Fibroblast of lung (primary cell): Measurements from ENCODE around the gene INSYN2B. TPM values are rescaled to one million over a fixed set of nuclear protein-coding genes. Genes with fewer than 3 reads are reported as not detected.

Experiments
- DNase-seq, 2 donors: peaks; one replicate each; pipeline versions ENCODE4 v3.0.0 to v3.0.0-alpha.2; 2010; ENCODE audit warnings: low read depth in 2 of 2
- H2AFZ ChIP-seq: 2 replicates; pipeline ENCODE4 v1.5.1; 2012; ENCODE audit warnings: low read length, control low read depth, inconsistent platforms
- H3K27ac ChIP-seq: 2 replicates; pipeline ENCODE4 v1.5.1; 2011; ENCODE audit warnings: low read length, control low read depth; ENCODE audit not compliant: insufficient read depth
- H3K27me3 ChIP-seq: 2 replicates; pipeline ENCODE4 v1.5.1; 2011; ENCODE audit warnings: mild to moderate bottlenecking, low read length; ENCODE audit not compliant: control insufficient read depth, insufficient read depth
- H3K36me3 ChIP-seq: 2 replicates; pipeline ENCODE4 v1.5.1; 2011; ENCODE audit warnings: low read length; ENCODE audit not compliant: control insufficient read depth, insufficient read depth
- H3K4me1 ChIP-seq: 2 replicates; pipeline ENCODE4 v1.5.1; 2011; ENCODE audit warnings: low read length; ENCODE audit not compliant: control insufficient read depth, insufficient read depth; ENCODE audit errors: extremely low read depth
- H3K4me2 ChIP-seq: 2 replicates; pipeline ENCODE4 v1.5.1; 2011; ENCODE audit warnings: low read length, control low read depth; ENCODE audit not compliant: insufficient read depth; ENCODE audit errors: extremely low read depth
- H3K4me3 ChIP-seq, 4 experiments: fragments of 200-600 bp in 1 of 4; sonication (generic) in 1 of 4; replicated peaks in 1 of 4; 2 replicates each; pipeline ENCODE4 v1.5.1; 2011 to 2016; ENCODE audit warnings: low read length in 4 of 4, low read depth in 3 of 4, mild to moderate bottlenecking in 3 of 4, control low read depth in 2 of 4, inconsistent platforms in 1 of 4, mixed read lengths in 1 of 4; ENCODE audit not compliant: insufficient read depth in 1 of 4; ENCODE audit errors: control extremely low read depth in 1 of 4
- H3K79me2 ChIP-seq: 2 replicates; pipeline ENCODE4 v1.5.1; 2012; ENCODE audit warnings: mild to moderate bottlenecking, low read length, inconsistent platforms; ENCODE audit not compliant: control insufficient read depth, insufficient read depth
- H3K9ac ChIP-seq: 2 replicates; pipeline ENCODE4 v1.5.1; 2011; ENCODE audit warnings: mild to moderate bottlenecking, low read length, control low read depth; ENCODE audit not compliant: insufficient read depth
- H3K9me3 ChIP-seq: 2 replicates; pipeline ENCODE4 v1.5.1; 2012; ENCODE audit warnings: low read depth, low read length; ENCODE audit not compliant: control insufficient read depth, insufficient read depth
- H4K20me1 ChIP-seq: 2 replicates; pipeline ENCODE4 v1.5.1; 2011; ENCODE audit warnings: low read length; ENCODE audit not compliant: control insufficient read depth, insufficient read depth; ENCODE audit errors: extremely low read depth
- CTCF ChIP-seq, 2 donors: IDR thresholded peaks in 1 of 2; conservative IDR thresholded peaks in 1 of 2; 1 replicate in 1 of 2; 2 replicates in 1 of 2; pipeline ENCODE4 v1.5.1; 2011 to 2012; ENCODE audit warnings: low read length in 2 of 2, control low read depth in 1 of 2, inconsistent platforms in 1 of 2, low read depth in 1 of 2, mild to moderate bottlenecking in 1 of 2
- EZH2 ChIP-seq: IDR thresholded peaks from 2 replicates; pipeline ENCODE4 v1.5.1; 2012; ENCODE audit warnings: low read length, control low read depth, mild to moderate bottlenecking; ENCODE audit errors: missing control alignments
- polyA plus RNA-seq, 2 donors: library from polyadenylated mRNA; depleted of rRNA in 1 of 2; stranded (reverse) in 1 of 2; unstranded in 1 of 2; fragments of >200 nt; gene quantifications; 2 replicates each; pipeline ENCODE4 v1.2.1, GENCODE V29; 2011 to 2012; ENCODE audit warnings: missing spikeins in 1 of 2
- total RNA-seq: library from RNA; depleted of rRNA; stranded (reverse); fragments of >200 nt; gene quantifications from 2 replicates; pipeline ENCODE4 v1.2.1, GENCODE V29; 2014

INSYN2B gene
- total and polyA plus RNA-seq, 2 donors (not counting 1 experiment from before 2014, with no cell fraction given), result 3.6 to 6.3 TPM

GRCh38 chr5:169991115-169991869 is 11.0 kb upstream of the INSYN2B start:
- no peak overlapping the region for H3K4me3 ChIP-seq
- no peaks in the 10 kb centered on the region for H3K9me3 ChIP-seq
- H3K9ac ChIP-seq, result no peak overlapping the region
- no peak overlapping the region for H2AFZ ChIP-seq
- no peak overlapping the region for H3K27ac ChIP-seq
- H3K4me1 ChIP-seq, result no peaks in the 10 kb centered on the region
- no peak for TF ChIP-seq CTCF (conservative IDR thresholded peaks at IDR 0.05 in 1 of 2, IDR thresholded peaks at IDR 0.05 in 1 of 2; ENCODE audit: low read depth in 1 of 2, low read length in 2 of 2)
- no peak for TF ChIP-seq EZH2
- no peaks in the 10 kb centered on the region for H3K36me3 ChIP-seq
- no peaks in the 10 kb centered on the region for H3K79me2 ChIP-seq
- H3K4me2 ChIP-seq, result no peak overlapping the region
- DNase-seq, result no peak
- H4K20me1 ChIP-seq, result no peaks in the 10 kb centered on the region
- H3K27me3 ChIP-seq, result no peaks in the 10 kb centered on the region

- no peaks in the 10 kb centered on the region for H3K27me3 ChIP-seq
- TF ChIP-seq CTCF (conservative IDR thresholded peaks at IDR 0.05 in 1 of 2, IDR thresholded peaks at IDR 0.05 in 1 of 2; ENCODE audit: low read depth in 1 of 2, low read length in 2 of 2) (no peak), EZH2 (no peak)
- no peak overlapping the region for H3K4me2 ChIP-seq
- no peaks in the 10 kb centered on the region for H3K79me2 ChIP-seq
- H2AFZ ChIP-seq, result no peak overlapping the region
- no peak overlapping the region for H3K27ac ChIP-seq
- H3K4me3 ChIP-seq, result no peak overlapping the region
- no peak for DNase-seq
- no peak overlapping the region for H3K9ac ChIP-seq
- no peaks in the 10 kb centered on the region for H3K9me3 ChIP-seq
- H4K20me1 ChIP-seq, result no peaks in the 10 kb centered on the region
- no peaks in the 10 kb centered on the region for H3K4me1 ChIP-seq
- no peaks in the 10 kb centered on the region for H3K36me3 ChIP-seq
Observed at GRCh38 chr5:169989365-169989764, 9.1 kb upstream of the INSYN2B start.

- Histone ChIP-seq H3K9me3 (no peaks in the 10 kb centered on the region), H3K27me3 (no peaks in the 10 kb centered on the region), H3K79me2 (no peaks in the 10 kb centered on the region), H3K27ac (no peak overlapping the region), H3K36me3 (no peaks in the 10 kb centered on the region), H4K20me1 (no peaks in the 10 kb centered on the region), H3K4me1 (no peaks in the 10 kb centered on the region), H3K9ac (no peak overlapping the region), H3K4me2 (no peak overlapping the region), H3K4me3 (no peak overlapping the region), H2AFZ (no peak overlapping the region)
- TF ChIP-seq EZH2 (no peak), CTCF (conservative IDR thresholded peaks at IDR 0.05 in 1 of 2, IDR thresholded peaks at IDR 0.05 in 1 of 2; ENCODE audit: low read depth in 1 of 2, low read length in 2 of 2) (no peak)
- DNase-seq, result no peak
Observed at GRCh38 chr5:169988947-169989346, 8.7 kb upstream of the INSYN2B start.
